ENCODE data around the gene RIOK1. TPM values are rescaled to one million over a fixed set of nuclear protein-coding genes. Genes with fewer than 3 reads are reported as not detected.

Gene RIOK1
- total RNA-seq, 1 experiment from 2014 or later = 16.9 TPM

DNA sequence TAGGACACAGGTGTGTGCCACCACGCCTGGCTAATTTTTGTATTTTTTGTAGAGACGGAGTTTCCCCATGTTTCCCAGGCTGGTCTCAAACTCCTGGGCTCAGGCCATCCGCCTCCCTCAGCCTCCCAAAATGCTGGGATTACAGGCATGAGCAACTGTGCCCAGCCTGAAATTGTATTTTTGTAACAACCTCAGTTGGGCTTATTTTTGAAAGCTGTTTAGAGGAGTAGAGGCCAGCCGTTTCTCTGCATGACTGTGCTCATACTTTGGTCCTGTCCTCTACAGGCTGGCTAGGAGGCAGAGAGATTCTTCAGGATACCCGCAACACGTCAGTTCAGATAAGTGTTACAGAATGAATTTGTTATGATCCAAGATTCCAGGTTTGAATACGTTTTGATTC, 22.2 kb upstream of the RIOK1 start:
- H3K4me2 ChIP-seq = no peak overlapping the region
- POLR2A ChIA-PET (ENCODE audit: unreplicated experiment) = interaction anchor here (0.6 kb wide), 1 partner anchor 20 kb away, joined by 3 read pairs; no protein-coding TSS in a partner anchor
- TF ChIP-seq, protein P1, sequence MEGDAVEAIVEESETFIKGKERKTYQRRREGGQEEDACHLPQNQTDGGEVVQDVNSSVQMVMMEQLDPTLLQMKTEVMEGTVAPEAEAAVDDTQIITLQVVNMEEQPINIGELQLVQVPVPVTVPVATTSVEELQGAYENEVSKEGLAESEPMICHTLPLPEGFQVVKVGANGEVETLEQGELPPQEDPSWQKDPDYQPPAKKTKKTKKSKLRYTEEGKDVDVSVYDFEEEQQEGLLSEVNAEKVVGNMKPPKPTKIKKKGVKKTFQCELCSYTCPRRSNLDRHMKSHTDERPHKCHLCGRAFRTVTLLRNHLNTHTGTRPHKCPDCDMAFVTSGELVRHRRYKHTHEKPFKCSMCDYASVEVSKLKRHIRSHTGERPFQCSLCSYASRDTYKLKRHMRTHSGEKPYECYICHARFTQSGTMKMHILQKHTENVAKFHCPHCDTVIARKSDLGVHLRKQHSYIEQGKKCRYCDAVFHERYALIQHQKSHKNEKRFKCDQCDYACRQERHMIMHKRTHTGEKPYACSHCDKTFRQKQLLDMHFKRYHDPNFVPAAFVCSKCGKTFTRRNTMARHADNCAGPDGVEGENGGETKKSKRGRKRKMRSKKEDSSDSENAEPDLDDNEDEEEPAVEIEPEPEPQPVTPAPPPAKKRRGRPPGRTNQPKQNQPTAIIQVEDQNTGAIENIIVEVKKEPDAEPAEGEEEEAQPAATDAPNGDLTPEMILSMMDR (conservative IDR thresholded peaks at IDR 0.05) = no peak
- no peak for TF ChIP-seq EZH2 (IDR thresholded peaks at IDR 0.05; ENCODE audit: low read depth)
- DNase-seq = no peak
- no peaks in the 10 kb centered on the region for H3K79me2 ChIP-seq (ENCODE audit: low read depth)
- no peaks in the 10 kb centered on the region for H3K36me3 ChIP-seq (ENCODE audit: low read depth)
- CTCF ChIA-PET = no interaction called here
- intact Hi-C loops (cut with micrococcal nuclease; ENCODE audit: unreplicated experiment) = no loop called here
- H3F3A ChIP-seq (ENCODE audit: insufficient read depth, low read depth) = no peaks in the 10 kb centered on the region
- no peak overlapping the region for H3K4me3 ChIP-seq
- no peak overlapping the region for H2AFZ ChIP-seq
- no peaks in the 10 kb centered on the region for H3K9me3 ChIP-seq (ENCODE audit: insufficient read depth, low read depth)
- H3K27me3 ChIP-seq (ENCODE audit: insufficient read depth, low read depth) = no peaks in the 10 kb centered on the region
- H3K4me1 ChIP-seq (replicated peaks; ENCODE audit: insufficient read depth) = no peaks in the 10 kb centered on the region
- no peaks in the 10 kb centered on the region for H3K9me2 ChIP-seq (ENCODE audit: insufficient read depth)
- no peak overlapping the region for H3K27ac ChIP-seq
- BruUV-seq (replicated peaks) = no TSS peak
- no peaks in the 10 kb centered on the region for H4K20me1 ChIP-seq (ENCODE audit: insufficient read depth)

DNA sequence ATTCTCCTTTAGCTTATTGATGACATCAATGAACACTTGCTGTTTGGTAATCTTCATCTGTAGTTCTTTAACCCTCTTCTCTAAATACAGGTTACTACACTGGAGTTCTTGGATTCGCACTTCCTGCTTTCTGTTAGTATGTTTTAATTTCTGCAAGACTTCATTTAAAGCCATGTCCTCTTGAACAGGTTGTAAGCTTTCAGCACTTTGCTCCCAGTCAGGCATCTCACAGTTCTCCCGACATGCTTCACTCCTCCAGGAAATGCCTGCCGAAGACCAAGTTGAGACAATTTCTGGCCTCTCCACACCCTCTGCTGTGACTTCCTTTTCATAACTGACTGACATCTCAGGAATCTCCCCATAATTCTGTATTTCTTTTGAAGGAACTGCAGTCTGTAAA, 15.9 kb upstream of the RIOK1 start:
- Histone ChIP-seq H3K27me3 (ENCODE audit: insufficient read depth, low read depth) (no peaks in the 10 kb centered on the region), H3K4me3 (no peak overlapping the region), H3K79me2 (ENCODE audit: low read depth) (no peaks in the 10 kb centered on the region), H3K36me3 (ENCODE audit: low read depth) (no peaks in the 10 kb centered on the region), H3K4me2 (no peak overlapping the region), H3K9me2 (ENCODE audit: insufficient read depth) (no peaks in the 10 kb centered on the region), H3F3A (ENCODE audit: insufficient read depth, low read depth) (no peaks in the 10 kb centered on the region), H3K4me1 (replicated peaks; ENCODE audit: insufficient read depth) (no peaks in the 10 kb centered on the region), H2AFZ (no peak overlapping the region), H4K20me1 (ENCODE audit: insufficient read depth) (no peaks in the 10 kb centered on the region), H3K27ac (no peak overlapping the region), H3K9me3 (ENCODE audit: insufficient read depth, low read depth) (no peaks in the 10 kb centered on the region)
- DNase-seq = no peak
- intact Hi-C loops (cut with micrococcal nuclease; ENCODE audit: unreplicated experiment) = no loop called here
- POLR2A ChIA-PET (ENCODE audit: unreplicated experiment) = no interaction called here
- CTCF ChIA-PET = no interaction called here
- no TSS peak for BruUV-seq (replicated peaks)
- no peak for TF ChIP-seq EZH2 (IDR thresholded peaks at IDR 0.05; ENCODE audit: low read depth)
- TF ChIP-seq, protein P1 (conservative IDR thresholded peaks at IDR 0.05) = no peak

DNA sequence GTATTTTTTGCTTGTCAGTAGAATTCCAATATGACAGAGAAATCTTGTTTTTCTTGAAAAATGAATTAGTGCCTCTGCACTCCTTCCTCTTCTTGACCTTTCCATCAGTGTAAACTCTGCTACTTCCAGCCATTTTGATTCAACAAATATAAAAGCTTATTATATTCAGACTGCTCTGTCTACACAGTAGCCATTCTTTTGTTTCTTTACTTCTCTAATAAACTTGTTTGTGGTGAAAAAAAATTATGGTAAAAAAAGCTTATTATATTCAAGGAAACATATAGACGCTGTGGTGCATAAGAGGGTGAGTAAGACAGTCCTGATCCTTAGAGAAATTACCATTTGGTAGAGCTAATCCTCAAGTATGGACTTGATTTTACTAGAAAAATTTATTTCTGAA, 11.6 kb upstream of the RIOK1 start:
- H3F3A ChIP-seq (ENCODE audit: insufficient read depth, low read depth) = no peaks in the 10 kb centered on the region
- H3K79me2 ChIP-seq (ENCODE audit: low read depth) = no peaks in the 10 kb centered on the region
- no peaks in the 10 kb centered on the region for H3K9me2 ChIP-seq (ENCODE audit: insufficient read depth)
- TF ChIP-seq EZH2 (IDR thresholded peaks at IDR 0.05; ENCODE audit: low read depth) = no peak
- TF ChIP-seq, protein P1 (conservative IDR thresholded peaks at IDR 0.05) = no peak
- CTCF ChIA-PET = interaction anchor here (0.7 kb wide), 1 partner anchor 342 kb away, joined by 3 read pairs; no protein-coding TSS in a partner anchor
- H3K9me3 ChIP-seq (ENCODE audit: insufficient read depth, low read depth) = no peaks in the 10 kb centered on the region
- H3K4me1 ChIP-seq (replicated peaks; ENCODE audit: insufficient read depth) = no peaks in the 10 kb centered on the region
- no peak overlapping the region for H3K4me3 ChIP-seq
- no peak overlapping the region for H3K27ac ChIP-seq
- POLR2A ChIA-PET (ENCODE audit: unreplicated experiment) = no interaction called here
- BruUV-seq (replicated peaks) = no TSS peak
- intact Hi-C loops (cut with micrococcal nuclease; ENCODE audit: unreplicated experiment) = no loop called here
- H3K27me3 ChIP-seq (ENCODE audit: insufficient read depth, low read depth) = no peaks in the 10 kb centered on the region
- no peak for DNase-seq
- H3K4me2 ChIP-seq = no peak overlapping the region
- H2AFZ ChIP-seq = no peak overlapping the region
- H4K20me1 ChIP-seq (ENCODE audit: insufficient read depth) = no peaks in the 10 kb centered on the region
- no peaks in the 10 kb centered on the region for H3K36me3 ChIP-seq (ENCODE audit: low read depth)
